NCI-H1048 (cell line): ENCODE results near the gene MTHFD1L.

Experiments used
- DNase-seq: peaks from one replicate; lab custom pipeline; 2025; lab: John Stamatoyannopoulos, UW

Gene MTHFD1L

DNA sequence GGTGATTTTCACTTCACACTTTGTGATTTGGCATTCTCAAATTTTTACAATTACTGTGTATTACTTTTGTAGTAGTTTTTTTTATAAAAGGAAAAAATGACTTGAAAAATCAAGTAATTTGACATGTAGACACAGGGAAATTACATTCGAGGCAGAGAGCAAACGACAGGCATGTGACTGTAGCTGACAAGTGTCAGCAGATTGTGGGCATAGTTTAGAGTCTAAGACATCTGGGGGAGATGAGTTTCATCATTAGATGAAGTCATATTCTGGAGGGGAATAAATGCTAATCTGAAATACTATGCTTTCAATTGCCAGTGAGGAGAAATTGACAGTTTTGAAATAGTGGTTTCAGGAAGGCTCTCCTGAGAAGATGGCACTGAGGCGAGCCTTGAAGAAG lies 126.0 kb downstream of the MTHFD1L start:
- no peak for DNase-seq

DNA sequence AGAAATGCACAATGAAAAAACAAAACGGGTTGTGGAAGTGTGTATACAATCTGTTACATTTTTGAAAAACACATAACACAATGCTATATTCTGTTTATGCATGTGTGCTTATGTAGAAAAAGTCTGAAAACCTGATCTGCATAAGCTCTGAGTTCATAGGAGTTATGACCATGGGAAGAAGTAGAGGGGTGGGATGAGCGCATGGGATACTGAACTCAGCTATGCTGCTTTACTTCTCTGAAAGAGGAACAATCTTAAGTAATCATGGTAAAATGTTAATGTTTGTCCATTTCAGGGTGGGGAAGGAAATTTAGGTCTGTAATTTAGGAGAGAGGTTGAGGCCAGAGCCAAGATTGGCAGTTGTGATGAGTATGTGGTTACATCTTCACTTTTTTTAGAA lies 126.8 kb downstream of the MTHFD1L start:
- DNase-seq, result no peak

DNA sequence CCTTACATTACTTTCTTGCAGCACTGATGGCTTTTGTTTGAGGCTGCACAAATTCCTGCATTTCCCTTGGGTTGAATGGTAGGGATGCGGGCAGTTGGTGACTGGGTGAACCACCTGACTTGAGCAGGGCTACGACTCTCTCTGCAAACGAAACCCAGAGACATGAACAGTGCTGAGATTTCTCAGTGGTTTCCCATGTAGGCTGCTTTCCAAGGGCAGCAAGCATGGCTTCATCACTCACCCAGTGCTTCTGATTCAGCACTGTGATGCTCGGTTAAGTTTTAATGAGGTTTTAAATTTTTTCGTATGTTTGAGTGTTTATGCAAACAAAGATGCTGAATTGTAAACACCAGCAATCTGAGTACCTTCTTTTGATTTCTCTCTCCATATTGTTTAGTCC lies 127.2 kb downstream of the MTHFD1L start:
- DNase-seq, result no peak

DNA sequence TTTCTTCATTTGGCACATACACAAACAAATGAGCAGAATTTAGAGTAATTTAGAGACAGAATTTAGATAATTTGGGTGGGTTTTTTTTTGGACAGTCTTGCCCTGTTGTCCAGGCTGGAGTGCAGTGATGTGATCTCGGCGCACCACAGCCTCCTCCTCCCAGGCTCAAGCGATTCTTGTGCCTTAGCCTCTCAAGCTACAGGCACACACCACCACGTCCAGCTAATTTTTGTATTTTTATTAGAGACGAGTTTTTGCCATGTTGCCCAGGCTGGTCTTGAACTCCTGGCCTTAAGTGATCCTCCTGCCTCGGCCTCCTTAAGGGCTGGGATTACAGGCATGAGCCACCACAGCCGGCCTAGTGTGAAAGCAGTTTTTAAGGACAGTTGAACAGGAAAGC lies 127.8 kb downstream of the MTHFD1L start:
- no peak for DNase-seq

DNA sequence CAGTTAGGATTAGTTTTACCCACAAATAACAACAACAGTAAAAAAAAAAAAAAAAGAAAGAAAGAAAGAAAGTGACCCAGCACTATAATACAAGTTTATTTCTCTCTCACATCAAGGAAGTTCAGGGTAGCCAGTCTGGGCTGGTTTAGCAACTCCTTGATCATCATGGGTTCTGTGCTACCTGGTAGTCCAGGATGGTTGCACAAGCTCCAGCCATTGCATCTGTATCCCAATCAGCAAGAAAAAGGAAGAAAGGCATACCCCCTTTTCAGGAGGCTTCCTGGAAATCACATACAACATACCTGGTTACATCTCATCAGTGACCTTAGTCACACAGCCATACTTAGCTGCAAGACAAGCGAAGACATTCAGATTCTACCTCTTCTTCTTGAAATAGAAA lies 128.5 kb downstream of the MTHFD1L start:
- no peak for DNase-seq

DNA sequence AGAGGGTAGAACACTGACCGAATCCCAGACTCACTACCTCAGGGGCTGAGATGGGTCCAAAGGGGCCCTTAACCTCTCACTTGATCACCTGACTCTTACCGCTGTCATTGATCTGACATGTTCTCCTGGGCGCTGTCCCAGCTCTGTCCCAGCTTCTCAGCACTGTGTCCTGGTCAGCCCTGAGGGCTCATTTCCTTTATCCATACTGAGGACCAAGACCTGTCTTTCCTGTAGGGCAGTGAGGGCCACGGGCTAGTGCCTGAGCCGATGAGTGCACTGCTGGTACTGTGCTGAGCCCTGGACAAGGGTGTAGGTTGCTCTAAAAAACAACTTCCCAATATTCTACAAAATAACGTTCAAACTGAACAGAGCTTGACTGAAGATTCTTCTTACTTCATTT lies 131.5 kb downstream of the MTHFD1L start:
- DNase-seq, result no peak

DNA sequence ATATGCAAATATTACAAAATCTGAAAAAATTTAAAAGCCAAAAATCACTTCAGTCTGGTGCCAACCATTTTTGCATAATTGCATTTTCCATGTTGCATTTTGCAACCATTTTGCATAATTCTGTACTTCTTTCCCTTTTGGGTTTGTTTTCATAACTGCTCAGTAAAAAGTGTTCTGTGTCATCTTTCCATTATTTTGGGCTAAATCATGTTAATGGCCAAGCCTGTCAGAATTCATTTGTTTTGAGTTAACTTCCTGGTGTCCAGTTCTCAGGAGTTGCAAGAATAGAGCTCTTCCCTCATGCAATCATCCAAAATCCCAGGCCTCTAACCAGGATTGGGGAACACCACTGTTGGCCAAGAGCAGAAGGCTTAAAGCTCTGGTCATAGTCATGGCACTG lies 133.6 kb downstream of the MTHFD1L start:
- peak; percentile 39 for DNase-seq

DNA sequence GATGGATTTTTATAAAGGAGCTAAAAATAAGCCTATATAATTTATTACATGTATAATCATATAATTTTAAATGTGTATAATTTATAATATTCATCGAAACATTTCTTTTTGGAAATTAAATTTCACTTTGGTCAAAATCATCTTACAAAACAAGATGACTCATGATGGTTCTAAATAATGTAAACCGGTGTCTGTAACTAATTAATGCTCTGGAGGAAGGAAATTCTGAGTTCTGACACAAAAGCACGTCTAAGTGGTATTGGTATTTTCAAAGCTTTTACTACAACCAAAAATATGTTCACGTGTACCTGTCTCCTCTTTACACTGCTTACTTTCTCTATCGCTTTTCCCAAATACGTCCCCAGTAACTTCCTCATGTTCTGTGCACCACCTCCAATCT lies 134.1 kb downstream of the MTHFD1L start:
- DNase-seq, result no peak

DNA sequence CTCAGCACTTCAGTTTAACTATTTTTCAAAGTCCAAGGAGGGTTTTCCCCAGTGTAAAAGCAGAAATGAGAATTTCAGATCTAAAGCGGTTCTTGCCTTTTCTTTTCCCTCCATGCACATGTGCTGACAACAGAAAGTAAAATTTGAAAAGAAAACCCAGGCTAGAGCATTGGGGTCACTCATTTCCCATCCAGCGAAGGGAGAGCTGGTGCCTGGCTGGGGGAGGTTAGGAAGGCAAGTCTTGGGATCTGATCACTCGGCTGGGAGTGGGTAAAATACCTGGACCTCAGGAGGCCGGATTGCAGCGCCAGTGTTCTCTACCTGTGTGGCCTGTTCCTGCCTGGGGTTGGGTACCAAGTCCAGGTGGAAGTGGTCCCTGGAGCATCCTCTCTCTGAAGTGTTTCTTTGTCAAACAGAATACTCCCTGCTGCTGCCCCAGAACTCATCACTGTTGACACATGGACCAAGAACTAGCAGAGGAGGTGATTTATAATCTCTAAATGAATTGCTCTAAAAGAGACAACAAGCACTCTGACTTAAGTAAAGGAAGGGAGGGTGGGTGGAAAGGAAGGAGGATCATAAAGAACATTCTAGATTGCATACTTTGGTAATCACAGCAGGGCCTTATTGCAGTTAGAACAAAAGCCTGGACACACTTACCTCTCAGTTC lies 136.0 kb downstream of the MTHFD1L start:
- DNase-seq, result no peak

DNA sequence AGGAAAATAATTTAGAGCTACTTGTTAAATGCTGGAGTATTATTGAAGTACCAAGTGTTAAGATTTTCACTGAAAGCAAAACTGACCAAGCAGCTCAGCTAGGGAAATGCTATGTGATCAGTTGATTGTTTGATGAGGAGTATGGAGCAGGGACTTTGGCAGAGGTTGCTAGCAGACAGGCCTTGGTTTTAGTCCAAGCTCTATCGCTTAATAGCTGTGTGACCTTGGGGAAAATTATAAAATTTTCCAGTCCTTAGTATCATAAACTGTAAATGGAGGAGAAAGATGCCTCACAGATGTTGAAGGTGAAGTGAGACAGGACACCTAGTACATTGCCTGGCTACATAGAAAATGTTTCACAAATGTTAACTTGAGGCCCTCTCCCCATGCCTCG lies 136.6 kb downstream of the MTHFD1L start:
- no peak for DNase-seq

DNA sequence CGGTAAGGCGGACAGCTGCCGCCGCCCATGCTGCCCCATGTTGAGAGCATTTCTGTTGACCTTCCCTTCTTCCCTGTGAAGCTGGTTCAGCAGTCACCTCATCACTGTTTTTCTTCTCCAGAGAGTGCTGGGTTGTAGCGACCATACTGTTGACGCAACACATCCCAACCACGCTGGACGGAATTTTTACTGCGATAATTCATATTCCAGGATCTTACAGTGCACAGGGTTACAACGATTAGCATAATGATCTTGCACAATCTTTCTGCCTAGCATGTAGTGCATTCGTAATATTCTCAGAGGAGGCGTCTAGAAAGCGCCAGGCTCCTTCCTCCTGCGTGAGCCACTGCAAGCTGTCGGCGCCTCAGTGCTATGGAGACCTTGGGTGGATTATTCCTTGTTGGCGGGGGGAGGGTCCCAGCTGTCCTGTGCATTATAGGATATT lies 137.0 kb downstream of the MTHFD1L start:
- no peak for DNase-seq

DNA sequence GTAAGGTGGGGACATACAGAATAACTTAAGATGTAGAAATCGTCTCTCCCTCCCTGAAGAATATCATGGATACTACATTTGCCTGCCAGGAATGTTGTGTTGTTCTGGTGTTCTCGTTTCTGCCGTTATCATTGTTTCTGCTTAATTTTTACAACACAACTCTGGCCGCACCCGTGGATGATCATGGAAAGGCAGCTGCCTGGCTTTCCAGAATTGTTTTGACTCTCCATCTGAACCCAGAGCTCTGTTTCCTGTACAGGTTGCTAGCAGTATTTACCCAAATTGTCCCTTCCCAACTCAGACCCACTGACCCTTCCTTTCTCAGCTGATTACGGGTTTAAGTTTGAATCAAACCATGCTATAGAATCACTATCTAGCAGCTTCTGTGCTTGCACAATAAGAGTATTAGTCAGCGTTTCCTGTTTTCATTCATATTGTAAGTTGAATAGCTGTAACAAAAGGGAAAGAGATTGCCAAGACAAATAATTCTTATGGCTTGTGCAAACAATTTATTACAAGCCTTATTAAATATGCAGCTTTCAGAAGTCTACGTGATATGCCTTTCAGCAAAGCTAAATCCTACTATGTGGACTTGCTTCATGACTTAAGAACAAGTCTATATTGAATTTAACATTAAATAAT lies 139.0 kb downstream of the MTHFD1L start:
- peak; percentile 16 for DNase-seq

DNA sequence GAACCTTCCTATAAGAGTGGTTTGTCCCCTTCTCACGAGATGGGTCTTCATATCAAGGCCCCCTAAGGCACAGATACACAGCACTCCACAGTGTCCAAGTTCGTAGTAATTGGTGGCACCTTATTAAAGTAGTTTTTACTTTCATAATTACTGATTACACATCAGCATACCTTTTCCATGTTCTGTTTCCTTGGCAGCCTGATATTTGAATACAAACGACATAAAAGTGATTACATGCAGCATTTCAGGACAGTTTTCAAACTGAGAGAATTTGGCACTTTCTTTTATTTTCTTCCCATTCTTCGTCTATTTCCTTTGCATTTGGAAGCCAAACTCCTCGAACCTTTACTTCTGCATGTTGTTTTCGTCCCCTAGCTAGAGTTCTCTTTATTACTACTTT lies 139.7 kb downstream of the MTHFD1L start:
- no peak for DNase-seq

DNA sequence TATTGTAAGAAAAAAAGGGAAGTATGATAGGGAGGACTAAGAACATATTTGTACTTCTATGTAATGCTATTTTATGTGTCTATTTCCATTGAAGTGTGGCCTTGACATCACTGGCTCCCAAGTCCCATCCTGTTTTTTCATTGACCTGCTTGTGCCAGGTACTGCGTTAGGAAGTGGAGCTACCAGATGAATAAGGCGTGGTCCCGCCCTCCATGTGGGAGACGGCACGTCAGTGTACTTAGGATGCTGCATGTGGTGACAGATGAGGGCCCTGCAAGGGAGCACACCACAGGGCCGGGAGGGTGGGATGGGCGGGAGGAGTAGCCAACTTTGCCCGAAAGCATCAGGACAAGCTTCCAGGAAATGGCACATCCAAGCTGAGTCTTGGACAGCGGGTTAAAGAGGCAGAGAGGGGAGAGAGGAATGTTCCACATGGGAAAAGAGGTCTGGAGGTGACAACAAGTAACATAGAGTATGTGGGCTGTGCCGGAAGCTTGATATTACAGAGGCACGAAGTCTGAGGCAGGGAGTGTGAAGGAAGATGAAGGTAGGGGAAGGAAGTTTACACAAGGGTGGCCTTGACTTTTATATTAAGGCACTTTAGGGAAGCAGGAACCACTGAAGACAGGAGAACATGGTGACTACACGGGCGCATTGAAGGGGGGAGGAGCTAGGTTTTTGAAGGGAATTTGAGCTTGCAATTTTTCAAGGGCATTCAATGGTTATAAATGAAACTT lies 140.6 kb downstream of the MTHFD1L start:
- DNase-seq, result no peak

DNA sequence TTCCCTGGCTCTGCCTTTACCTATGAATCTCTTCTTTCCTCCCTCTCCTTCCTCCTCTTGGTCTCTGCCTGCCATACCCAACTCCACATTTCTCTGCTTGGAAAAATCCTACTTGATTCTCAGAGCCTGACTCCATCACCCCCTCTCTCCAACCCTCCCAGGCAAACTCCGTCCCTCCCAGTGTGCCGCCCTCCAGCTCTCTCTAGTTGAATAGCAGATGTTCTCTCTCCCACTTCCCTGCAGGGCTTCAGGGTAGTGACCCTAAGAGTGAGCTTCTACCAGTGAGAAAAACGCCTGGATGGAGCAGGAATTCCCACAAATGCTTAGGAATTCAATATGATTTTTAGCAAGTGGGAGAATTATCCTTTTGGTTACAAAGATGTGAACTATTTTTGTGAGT lies 141.6 kb downstream of the MTHFD1L start:
- DNase-seq, result no peak

DNA sequence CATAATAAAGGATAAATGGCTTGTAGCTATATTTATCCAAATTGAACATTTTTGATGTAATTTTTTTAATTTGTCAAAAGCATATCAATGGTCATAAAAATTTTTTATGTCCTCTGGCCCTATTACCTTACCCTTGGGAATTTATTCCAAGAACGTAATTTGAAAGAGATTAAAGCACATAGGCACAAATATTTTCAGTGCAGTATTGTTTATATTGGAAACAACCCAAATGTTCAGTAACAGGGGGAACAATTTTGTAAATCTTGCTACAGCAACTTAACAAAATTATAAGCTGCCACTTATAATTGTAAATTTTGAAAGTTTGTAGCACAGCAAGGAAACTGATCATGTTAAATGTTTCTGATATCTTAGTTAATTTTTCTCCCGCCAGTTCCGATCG lies 142.4 kb downstream of the MTHFD1L start:
- no peak for DNase-seq

DNA sequence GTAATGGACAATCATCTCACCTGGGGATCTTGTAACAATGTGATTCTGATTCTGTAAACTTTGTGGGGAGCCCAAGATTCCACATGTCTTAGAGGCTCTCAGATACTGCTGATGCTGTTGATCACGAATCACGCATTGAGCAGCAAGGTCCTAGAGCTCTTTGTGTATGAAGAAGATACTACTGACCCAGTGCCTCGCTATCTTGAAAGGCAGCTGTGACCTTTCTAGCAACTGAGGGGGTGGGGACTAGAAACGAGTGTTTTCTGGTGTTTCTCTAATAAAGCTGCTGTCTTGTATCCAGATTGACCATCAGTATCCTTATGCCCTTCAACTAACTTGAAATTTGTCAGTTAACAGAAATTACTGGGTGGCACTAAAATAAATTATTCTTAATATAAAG lies 142.9 kb downstream of the MTHFD1L start:
- no peak for DNase-seq

DNA sequence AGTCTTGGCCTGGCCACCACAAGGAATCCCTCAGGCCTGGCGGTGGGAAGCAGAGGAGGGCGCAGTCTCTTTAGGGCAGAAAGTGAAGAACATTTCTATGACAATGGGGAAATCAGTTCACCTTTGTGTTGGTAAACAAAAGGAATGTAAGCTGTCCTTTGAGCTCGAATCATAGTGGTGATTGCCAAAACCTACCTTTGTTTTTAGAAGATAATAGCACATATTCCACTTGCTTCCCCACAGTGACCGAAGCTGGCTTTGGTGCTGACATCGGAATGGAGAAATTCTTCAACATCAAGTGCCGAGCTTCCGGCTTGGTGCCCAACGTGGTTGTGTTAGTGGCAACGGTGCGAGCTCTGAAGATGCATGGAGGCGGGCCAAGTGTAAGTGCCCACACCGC lies 144.1 kb downstream of the MTHFD1L start:
- no peak for DNase-seq

DNA sequence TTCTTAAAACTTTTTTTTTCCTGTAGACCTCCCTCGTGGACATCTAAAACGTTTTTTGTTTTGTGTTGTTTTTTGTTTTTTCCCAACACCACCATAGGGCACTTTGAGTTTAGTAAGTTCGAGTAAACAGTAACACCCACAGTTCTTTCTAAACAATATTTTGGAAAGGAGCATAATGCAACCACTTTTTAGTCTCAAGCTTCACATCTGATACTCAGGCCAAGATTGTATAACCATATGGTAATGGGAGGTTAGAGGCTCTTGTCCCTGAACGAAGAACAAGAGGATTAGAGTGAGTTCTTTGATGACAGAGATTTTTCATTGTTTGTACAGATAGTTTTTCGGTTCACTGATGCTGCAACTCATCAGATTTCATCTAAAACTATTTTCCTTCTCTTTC lies 144.6 kb downstream of the MTHFD1L start:
- no peak for DNase-seq

DNA sequence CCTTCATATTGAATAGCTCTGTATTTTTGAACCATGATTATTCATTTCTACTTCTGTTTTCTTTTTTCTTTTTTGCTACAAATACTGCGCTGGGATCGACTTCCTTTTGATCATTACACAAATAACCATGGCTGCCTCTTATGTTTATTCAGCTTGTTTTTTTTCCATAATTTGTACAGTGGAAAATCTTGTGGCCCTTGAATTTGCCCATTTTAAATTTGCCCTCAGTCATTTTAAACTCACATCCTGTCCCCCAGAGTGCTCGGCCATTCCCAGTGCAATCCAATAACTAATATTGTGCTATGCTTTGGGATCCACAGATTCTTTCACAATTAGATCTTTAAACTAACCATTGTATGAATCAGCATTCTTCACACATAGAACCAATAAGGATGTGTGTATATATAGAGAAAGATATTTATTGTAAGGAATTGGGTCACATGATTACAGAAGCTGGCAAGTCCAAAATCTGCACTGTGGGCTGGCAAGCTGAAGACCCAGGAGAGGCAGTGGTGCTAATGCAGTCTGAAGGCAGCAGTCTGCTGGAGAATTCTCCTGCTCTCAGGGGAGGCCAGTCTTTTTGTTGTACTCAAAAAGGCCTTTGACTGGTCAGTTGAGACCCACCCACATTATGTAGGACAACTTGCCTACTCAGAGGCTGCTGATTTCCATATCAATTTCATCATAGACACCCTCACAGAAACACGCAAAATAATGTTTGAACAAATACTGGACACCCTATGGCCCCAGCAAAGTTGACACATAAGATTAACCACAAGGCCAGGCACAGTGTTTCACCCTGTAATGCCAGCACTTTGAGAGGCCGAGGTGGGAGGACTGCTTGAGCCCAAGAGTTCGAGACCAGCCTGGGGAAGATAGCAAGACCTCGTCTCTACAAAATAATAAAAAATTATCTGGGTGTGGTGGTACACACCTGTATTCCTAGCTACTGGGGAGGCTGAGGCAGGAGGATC lies 147.1 kb downstream of the MTHFD1L start:
- no peak for DNase-seq

DNA sequence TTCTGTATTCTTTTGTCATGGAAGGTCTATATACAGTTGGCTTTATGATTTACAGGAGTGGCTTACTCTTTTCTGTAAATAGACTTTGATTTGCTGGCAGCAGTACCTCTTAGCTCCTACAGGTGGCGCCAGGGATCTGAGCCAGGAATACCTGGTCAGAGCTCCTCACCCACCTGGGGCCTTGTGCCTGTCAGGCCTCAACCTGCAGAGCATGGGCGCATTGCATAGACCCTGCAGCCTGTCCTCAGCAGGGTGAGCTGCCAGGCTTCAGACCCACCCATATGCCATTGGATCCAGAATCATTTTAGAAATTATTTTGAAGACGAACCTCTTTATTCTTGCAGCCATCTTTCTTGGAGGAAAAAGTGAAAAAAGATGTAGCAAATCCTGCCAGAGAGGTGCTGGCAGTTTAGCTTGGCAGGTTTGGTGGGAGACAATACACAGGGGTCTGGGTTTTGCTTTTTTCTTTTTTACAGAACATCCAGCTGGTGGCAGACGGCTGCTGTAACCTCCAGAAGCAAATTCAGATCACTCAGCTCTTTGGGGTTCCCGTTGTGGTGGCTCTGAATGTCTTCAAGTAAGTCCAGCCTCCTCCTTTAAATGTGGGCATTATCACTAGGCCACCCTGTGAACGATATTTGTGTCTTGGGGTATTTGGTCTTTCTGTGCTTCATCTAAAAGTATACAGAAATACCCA lies 149.1 kb downstream of the MTHFD1L start:
- peak; percentile 31 for DNase-seq
